ENCODE data around the gene SSBP4.

The SSBP4 gene

GRCh38 chr19:18379803-18380747, 39.1 kb upstream of the SSBP4 start (continued):
- TF ChIP-seq YY1 (tag by site-specific recombination; IDR thresholded peaks at IDR 0.05) (no peak), ZNF350 (tag by site-specific recombination; IDR thresholded peaks at IDR 0.05) (no peak), SP7 (tag by site-specific recombination; IDR thresholded peaks at IDR 0.05) (peak; percentile 91), ZFHX2 (tag by site-specific recombination; conservative IDR thresholded peaks at IDR 0.05) (no peak), ZNF654 (tag by site-specific recombination; IDR thresholded peaks at IDR 0.05; ENCODE audit: low read depth) (no peak), ZSCAN18 (tag by site-specific recombination; IDR thresholded peaks at IDR 0.05) (no peak), IKZF3 (tag by site-specific recombination; IDR thresholded peaks at IDR 0.05) (peak; percentile 75), ZNF398 (tag by site-specific recombination; IDR thresholded peaks at IDR 0.05) (peak; percentile 81), ZNF76 (tag by site-specific recombination; IDR thresholded peaks at IDR 0.05; ENCODE audit: borderline replicate concordance, low read depth) (peak; percentile 15; the same call in 1 of the 2 replicates), ZNF558 (tag by site-specific recombination; IDR thresholded peaks at IDR 0.05) (no peak), ZNF155 (tag by site-specific recombination; IDR thresholded peaks at IDR 0.05) (no peak), EGR2 (tag by site-specific recombination; IDR thresholded peaks at IDR 0.05; ENCODE audit: low read depth) (no peak), ZNF580 (tag by site-specific recombination; IDR thresholded peaks at IDR 0.05) (no peak), KLF10 (tag by site-specific recombination; IDR thresholded peaks at IDR 0.05) (no peak), ZNF692 (tag by site-specific recombination; IDR thresholded peaks at IDR 0.05) (peak; percentile 66), ZBTB49 (tag by site-specific recombination; IDR thresholded peaks at IDR 0.05; ENCODE audit: low read depth) (no peak), ZNF133 (tag by site-specific recombination; IDR thresholded peaks at IDR 0.05) (no peak), ZNF488 (tag by site-specific recombination; IDR thresholded peaks at IDR 0.05) (no peak), HOXA7 (CRISPR knock-in tag; IDR thresholded peaks at IDR 0.05; ENCODE audit: borderline replicate concordance) (no peak), ZNF157 (tag by site-specific recombination; IDR thresholded peaks at IDR 0.05) (no peak), ZSCAN30 (tag by site-specific recombination; IDR thresholded peaks at IDR 0.05) (no peak), ZNF274 (IDR thresholded peaks at IDR 0.05; ENCODE audit: low read length) (no peak), ZNF274 (tag by site-specific recombination; IDR thresholded peaks at IDR 0.05; ENCODE audit: borderline replicate concordance) (no peak), ZNF514 (tag by site-specific recombination; IDR thresholded peaks at IDR 0.05) (no peak), ZXDB (tag by site-specific recombination; IDR thresholded peaks at IDR 0.05) (peak; percentile 46; the same call in 1 of the 2 replicates), ZNF560 (tag by site-specific recombination; IDR thresholded peaks at IDR 0.05; ENCODE audit: borderline replicate concordance) (no peak), ZNF169 (tag by site-specific recombination; IDR thresholded peaks at IDR 0.05) (no peak), ZNF521 (tag by site-specific recombination; IDR thresholded peaks at IDR 0.05) (no peak), ZFP37 (tag by site-specific recombination; IDR thresholded peaks at IDR 0.05) (no peak), SP2 (tag by site-specific recombination; IDR thresholded peaks at IDR 0.05) (peak; percentile 58), BCL11B (tag by site-specific recombination; IDR thresholded peaks at IDR 0.05; ENCODE audit: low read depth) (no peak), FEZF1 (tag by site-specific recombination; IDR thresholded peaks at IDR 0.05) (no peak; the same call in 1 of the 2 replicates), ZNF621 (tag by site-specific recombination; IDR thresholded peaks at IDR 0.05) (no peak)
